Mesodermal cell (in vitro differentiated cells): ENCODE data around the gene SIVA1.

Experiments
- H3K27ac ChIP-seq: 2 replicates; pipeline ENCODE4 v1.7.0; 2013; ENCODE audit warnings: mild to moderate bottlenecking, low read depth, low read length, moderate library complexity; ENCODE audit not compliant: severe bottlenecking
- H3K36me3 ChIP-seq: 2 replicates; pipeline ENCODE4 v1.7.1; 2013; ENCODE audit warnings: mild to moderate bottlenecking, low read length, moderate library complexity; ENCODE audit not compliant: control insufficient read depth, insufficient read depth
- H3K4me1 ChIP-seq: one replicate; pipeline ENCODE4 v1.7.1; 2013; ENCODE audit warnings: mild to moderate bottlenecking, low read length; ENCODE audit not compliant: insufficient read depth, control insufficient read depth, poor library complexity, severe bottlenecking
- H3K4me3 ChIP-seq: 2 replicates; pipeline ENCODE4 v1.7.0; 2013; ENCODE audit warnings: low read length, control low read depth, mild to moderate bottlenecking; ENCODE audit not compliant: insufficient read depth, poor library complexity, severe bottlenecking; ENCODE audit errors: extremely low read depth
- H3K9me3 ChIP-seq: 2 replicates; pipeline ENCODE4 v1.7.1; 2013; ENCODE audit warnings: mild to moderate bottlenecking, low read length, moderate library complexity; ENCODE audit not compliant: control insufficient read depth
- WGBS, 2 experiments: methylation state at CpG; one replicate each; pipeline ENCODE4 v1.1.5; 2013; ENCODE audit warnings: missing lambda C conversion rate in 2 of 2; ENCODE audit not compliant: insufficient coverage in 2 of 2; 5-methylcytosine and 5-hydroxymethylcytosine counted together

SIVA1 gene

DNA sequence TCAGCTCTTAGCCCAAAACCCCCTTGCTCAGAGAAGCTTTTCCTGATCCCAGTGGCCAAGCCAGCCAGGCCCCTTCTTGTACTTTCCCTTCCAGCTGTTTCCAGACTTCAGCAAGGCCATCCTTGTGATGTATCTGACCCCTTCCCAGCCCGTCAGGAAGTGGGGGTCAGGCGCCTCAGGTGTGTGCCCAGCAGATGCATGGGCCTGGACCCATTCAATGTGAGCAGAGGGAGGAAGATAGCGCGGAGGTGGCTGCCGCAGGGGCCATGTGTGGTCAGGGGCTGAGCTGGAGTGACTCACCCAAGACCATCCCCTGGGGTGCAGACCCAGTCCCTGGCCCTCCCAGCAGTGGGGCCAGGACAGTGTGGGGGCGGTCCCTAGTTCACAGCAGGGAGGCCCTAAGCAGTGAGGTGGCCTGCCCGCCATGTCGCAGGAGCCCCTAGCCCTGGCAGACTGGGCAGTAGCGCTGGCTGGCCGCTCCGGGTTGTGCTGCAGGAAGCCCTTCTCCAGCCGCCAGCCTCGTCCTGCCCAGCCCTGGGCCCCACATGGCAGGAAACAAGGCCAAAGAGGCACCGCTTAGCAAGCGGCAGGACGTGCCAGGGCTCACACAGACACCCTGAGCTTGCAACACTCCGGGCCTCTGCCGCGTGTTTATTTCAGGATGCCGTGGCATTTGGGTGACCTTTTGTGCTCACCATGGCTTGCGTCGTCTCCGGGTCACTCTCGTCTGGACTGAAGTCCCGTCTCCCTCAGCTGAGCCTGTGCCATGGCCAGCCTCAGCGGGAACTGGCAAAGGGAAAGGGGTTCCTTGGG lies 16.9 kb upstream of the SIVA1 start:
- H3K9me3 ChIP-seq: no peaks in the 10 kb centered on the region
- no peaks in the 10 kb centered on the region for H3K36me3 ChIP-seq
- H3K4me3 ChIP-seq: no peak overlapping the region
- H3K27ac ChIP-seq: no peak overlapping the region
- WGBS, 2 experiments: 88% methylated on average over 23 to 26 of the region's 26 CpGs
- peaks cover 17% of the 10 kb centered on the region for H3K4me1 ChIP-seq

DNA sequence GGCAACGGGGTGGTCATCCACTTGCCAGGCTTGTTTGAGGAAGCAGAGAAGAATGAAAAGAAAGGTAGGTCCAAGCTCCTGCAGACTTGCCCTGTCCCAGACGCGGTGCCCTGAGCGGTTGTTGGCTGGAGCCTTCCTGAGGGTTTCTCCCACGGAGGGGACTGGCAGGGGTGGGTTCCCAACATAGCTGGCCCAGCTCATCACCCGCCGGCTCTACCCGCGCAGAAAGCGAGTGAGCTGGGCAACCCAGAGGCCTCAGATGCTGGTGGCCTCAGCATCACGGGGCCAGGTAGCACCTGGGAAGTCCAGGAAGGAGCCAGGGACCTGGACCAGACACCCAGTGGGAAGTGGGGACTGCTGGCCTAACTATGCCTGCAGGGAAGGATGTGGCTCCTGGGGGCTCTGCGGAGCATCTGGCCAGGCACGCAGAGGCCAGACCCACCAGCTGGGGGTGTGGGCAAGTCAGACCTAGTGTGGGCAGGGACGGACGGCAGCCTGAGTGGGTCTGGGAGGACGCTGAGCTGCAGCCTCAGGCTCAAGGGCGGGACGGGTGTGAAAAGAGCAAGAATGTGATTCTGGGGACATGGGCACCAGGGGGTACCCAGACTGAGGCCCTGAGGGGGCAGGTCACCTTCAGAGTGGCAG lies 14.4 kb upstream of the SIVA1 start:
- peaks cover 32% of the 10 kb centered on the region for H3K4me1 ChIP-seq
- no peaks in the 10 kb centered on the region for H3K9me3 ChIP-seq
- no peaks in the 10 kb centered on the region for H3K36me3 ChIP-seq
- H3K27ac ChIP-seq: no peak overlapping the region
- no peak overlapping the region for H3K4me3 ChIP-seq
- WGBS, 2 experiments: 95 to 98% methylated on average over 17 to 18 of the region's 18 CpGs

DNA sequence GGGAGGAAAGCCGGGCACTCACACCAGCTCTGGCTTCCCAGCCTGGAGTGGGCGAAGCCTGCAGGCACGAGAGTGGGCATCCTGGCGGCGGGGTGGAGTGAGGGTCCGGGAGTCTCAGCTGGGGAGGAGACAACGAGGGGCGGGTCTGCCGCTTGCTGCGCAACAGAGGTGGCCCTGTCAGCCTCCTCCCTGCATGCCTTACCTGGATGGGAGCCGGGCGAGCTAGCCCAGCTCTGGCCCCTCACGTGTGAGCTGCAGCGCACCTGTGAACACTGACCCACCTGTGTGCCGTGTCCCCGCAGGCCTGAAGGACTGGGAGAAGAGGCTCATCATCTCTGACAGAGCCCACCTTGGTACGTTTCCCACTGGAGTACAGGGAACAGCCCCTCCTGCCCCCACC lies 13.9 kb upstream of the SIVA1 start:
- WGBS, 2 experiments: 94 to 97% methylated on average over 15 to 17 of the region's 17 CpGs

DNA sequence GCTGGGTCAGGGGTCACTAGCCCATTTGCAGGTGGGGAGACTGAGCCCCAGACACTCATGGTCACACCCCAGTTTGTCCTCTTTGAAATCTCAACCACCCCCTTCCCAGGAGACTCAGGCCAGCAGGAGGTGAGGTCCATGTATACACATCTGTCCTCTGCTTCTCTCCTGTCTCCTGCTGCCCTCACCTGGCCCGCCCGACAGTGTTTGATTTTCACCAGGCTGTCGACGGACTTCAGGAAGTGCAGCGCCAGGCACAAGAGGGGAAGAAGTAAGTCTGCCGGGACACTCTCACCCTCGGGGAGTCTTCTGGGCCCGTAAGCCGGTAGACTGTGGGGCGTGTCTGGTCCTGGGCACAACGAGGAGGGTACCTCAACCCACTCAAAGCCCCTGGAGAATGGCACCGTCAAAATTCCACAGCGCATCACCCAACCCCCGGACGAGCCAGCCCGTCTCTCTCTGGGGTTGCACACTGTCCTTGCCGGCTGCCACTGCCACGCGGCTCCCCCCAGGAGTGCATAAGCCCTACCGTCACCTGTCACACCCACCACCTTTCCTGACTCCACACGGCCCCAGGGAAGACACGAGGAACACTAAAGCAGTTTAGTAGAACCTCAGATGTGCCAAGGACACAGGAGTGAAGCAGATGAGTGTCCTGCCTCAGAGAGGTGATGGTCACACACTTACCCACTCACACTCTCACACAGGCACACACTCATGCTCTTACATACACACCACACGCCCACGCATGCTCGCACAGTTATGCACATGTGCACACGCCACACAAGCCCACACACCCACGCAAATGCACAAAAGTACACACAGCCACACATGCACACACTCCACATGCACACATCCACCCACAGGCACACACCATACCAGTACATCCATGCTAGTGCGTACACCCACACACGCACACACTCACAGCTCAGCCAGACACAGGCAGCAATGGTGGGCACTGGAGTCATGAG lies 13.1 kb upstream of the SIVA1 start:
- Histone ChIP-seq H3K4me1 (peaks cover 32% of the 10 kb centered on the region), H3K27ac (no peak overlapping the region), H3K36me3 (no peaks in the 10 kb centered on the region), H3K4me3 (no peak overlapping the region), H3K9me3 (no peaks in the 10 kb centered on the region)
- 92 to 94% methylated on average over 25 to 28 of the region's 29 CpGs for WGBS, 2 experiments

More for the DNA sequence above, 13.9 kb upstream of the SIVA1 start:
- no peaks in the 10 kb centered on the region for H3K36me3 ChIP-seq
- H3K27ac ChIP-seq: no peak overlapping the region
- no peak overlapping the region for H3K4me3 ChIP-seq
- H3K9me3 ChIP-seq: no peaks in the 10 kb centered on the region
- H3K4me1 ChIP-seq: peaks cover 32% of the 10 kb centered on the region

DNA sequence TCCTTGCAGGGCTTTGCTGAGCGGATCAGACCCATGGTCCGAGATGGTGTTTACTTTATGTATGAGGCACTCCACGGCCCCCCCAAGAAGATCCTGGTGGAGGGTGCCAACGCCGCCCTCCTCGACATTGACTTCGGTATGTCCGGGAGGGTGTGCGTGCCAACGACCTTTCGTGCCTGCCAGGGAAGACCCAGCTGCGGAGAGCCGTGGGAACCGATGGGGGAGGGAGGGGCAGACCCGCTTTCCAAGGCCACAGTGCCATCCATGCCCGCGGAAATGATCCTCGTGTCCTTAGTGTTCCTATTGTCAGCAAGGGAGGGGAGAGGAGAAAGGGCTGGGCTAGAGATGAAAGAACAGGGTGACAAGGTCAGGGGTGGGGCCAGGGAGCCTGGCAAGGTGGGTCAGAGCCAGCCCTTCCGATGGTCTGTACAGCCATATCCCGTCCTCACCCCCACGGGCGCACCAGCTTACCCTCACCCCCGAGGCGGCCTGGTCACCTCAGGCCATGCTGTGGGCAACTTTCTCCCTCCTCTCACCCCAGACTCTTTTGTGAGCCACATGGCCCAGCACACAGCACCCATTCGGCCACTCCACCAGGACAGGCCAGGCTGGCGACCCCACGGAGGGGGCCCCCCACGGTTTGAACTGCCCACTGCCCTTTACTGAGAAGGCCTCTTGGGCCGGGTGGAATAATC lies 11.7 kb upstream of the SIVA1 start:
- Histone ChIP-seq H3K4me3 (no peak overlapping the region), H3K27ac (no peak overlapping the region), H3K36me3 (no peaks in the 10 kb centered on the region), H3K9me3 (no peaks in the 10 kb centered on the region), H3K4me1 (peaks cover 22% of the 10 kb centered on the region)
- WGBS, 2 experiments: 93 to 94% methylated on average over 24 of the region's 29 CpGs

DNA sequence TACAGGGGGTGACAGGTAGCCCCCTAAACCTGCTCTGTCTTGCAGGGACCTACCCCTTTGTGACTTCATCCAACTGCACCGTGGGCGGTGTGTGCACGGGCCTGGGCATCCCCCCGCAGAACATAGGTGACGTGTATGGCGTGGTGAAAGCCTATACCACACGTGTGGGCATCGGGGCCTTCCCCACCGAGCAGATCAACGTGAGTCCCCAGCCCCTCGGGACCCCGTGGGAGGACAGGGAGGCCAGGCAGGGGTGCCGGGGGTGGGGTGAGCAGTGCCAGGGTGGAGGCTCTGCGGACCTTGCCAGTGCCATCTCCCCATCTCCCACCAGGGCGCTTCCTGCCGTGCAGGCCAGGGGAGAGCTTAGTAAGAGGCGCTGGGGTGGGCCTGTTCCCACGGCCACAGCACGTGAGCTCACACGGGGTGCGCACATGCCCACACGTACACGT lies 11.1 kb upstream of the SIVA1 start:
- no peak overlapping the region for H3K4me3 ChIP-seq
- H3K9me3 ChIP-seq: no peaks in the 10 kb centered on the region
- no peak overlapping the region for H3K27ac ChIP-seq
- 93 to 94% methylated on average over 16 to 23 of the region's 23 CpGs for WGBS, 2 experiments
- H3K4me1 ChIP-seq: peaks cover 18% of the 10 kb centered on the region
- no peaks in the 10 kb centered on the region for H3K36me3 ChIP-seq

DNA sequence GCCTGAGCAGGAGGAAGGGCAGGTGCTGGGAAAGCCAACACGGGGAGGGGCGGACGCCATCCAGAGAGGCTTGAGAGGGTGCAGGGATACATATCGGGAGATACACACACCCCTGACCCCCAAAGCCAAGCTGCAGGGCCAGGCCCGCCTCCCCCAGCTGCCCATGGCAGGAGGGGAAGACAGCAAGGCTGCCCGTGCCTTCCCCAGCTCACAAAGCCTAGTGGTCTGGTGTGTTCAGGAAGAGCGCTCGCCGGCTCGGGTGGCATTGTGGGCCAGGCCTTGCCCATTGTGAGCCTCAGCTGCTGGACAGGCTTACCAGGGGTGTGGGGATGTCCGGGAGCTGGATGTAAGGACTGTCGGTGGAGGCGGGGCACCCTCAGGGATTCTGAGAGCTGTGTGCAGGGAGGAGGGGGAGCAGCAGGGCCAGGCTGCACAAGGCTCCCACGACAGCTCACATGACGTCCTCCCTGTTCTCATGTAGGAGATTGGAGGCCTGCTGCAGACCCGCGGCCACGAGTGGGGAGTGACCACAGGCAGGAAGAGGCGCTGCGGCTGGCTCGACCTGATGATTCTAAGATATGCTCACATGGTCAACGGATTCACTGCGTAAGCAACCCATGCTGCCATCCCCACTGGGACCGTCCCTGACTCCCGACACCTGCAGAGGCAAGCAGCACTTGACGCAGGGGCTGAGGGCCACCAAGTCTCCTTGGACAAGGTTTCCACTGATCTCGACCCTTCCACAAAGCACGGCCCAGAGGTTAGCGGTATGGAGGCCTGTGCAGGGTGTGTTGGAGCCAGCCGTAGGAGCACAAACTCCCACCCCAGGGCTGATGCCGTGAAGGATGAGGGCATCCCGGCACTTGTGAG lies 10.1 kb upstream of the SIVA1 start:
- Histone ChIP-seq H3K9me3 (no peaks in the 10 kb centered on the region), H3K27ac (peak overlapping the region; percentile 83), H3K36me3 (no peaks in the 10 kb centered on the region), H3K4me1 (peaks cover 14% of the 10 kb centered on the region), H3K4me3 (no peak overlapping the region)
- WGBS, 2 experiments: 95 to 96% methylated on average over 28 to 31 of the region's 32 CpGs

DNA sequence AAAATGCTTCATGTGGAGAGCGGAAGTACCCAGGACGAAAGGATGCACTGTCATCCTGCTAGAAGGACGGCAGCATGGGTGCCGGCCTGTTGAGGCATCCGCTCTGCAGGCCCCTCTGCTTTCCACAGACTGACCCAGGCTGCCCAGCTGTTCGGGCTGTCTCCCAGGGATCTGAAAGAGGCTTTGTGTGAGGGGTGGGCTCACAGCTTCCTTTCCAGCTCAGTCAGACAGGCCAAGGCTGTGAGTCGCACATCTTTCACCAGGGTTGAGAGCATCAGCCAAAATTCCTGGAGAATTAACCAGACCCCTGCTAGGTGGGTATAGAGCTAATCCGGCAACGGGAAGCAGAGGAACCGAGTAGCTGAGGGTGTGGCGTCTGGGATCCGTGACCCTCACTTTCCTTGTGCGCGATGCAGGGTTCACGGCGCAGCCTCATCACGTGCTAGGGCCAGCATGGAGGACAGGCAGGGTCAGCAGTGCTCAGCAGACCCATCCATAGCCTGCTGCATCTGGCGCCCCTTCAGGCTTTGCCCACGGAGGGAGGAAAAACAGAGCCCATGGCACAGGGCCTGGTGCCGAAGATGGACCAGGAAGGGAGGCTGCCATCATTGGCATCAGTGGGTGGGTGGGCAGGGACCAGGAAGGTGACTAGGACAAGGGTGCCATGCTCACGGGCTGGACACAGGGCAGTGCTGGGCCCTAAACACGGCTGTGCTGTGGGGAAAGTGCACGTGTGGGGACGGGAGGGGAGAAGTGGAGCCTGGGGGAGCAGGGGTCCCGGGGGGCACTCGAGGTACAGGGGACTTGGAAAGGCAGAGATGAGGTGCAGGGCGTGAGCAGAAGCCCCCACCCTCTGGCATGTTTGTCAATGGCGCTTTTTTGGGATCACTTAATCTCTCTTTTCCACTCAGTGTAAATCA lies 9.2 kb upstream of the SIVA1 start:
- H3K27ac ChIP-seq: peak overlapping the region; percentile 83
- H3K4me3 ChIP-seq: no peak overlapping the region
- H3K4me1 ChIP-seq: peaks cover 21% of the 10 kb centered on the region
- WGBS, 2 experiments: 86 to 87% methylated on average over 19 to 28 of the region's 28 CpGs
- H3K36me3 ChIP-seq: no peaks in the 10 kb centered on the region
- H3K9me3 ChIP-seq: no peaks in the 10 kb centered on the region

DNA sequence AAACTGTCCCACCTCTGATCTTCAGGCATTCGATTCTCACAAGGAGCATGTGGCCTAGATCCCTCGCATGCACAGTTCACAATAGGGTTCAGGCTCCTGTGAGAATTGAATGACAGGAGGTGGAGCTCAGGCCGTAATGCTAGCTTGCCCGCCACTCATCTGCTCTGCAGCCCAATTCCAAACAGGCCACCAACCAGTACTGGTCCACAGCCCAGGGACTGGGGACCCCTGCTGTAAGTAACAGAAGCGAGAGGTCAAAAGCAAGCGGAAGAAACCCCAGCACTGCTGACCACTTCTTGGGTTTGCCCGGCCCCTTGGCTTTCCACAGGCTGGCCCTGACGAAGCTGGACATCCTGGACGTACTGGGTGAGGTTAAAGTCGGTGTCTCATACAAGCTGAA lies 8.5 kb upstream of the SIVA1 start:
- Histone ChIP-seq H3K4me3 (no peak overlapping the region), H3K9me3 (no peaks in the 10 kb centered on the region), H3K36me3 (no peaks in the 10 kb centered on the region), H3K4me1 (peaks cover 27% of the 10 kb centered on the region), H3K27ac (no peak overlapping the region)
- 91 to 95% methylated on average over 8 to 9 of the region's 10 CpGs for WGBS, 2 experiments
